Body of pancreas (tissue), 4 donors: ENCODE results near the gene ST3GAL3.

Experiments used
- CTCF ChIP-seq, 7 experiments: fragments of 450-650 bp in 4 of 7; fragments of 200-600 bp in 3 of 7; sonication (generic) in 3 of 7; IDR thresholded peaks; one replicate each; pipeline ENCODE4 v1.5.1; 2016 to 2019; ENCODE audit warnings: antibody characterized with exemption in 7 of 7
- POLR2A ChIP-seq, 3 donors: fragments of 450-650 bp; IDR thresholded peaks; one replicate each; pipeline ENCODE4 v1.6.1; 2016; ENCODE audit warnings: antibody characterized with exemption in 3 of 3, mild to moderate bottlenecking in 2 of 3

- TF ChIP-seq POLR2A (IDR thresholded peaks at IDR 0.05) (no peak), CTCF (IDR thresholded peaks at IDR 0.05) (no peak)
Observed at GRCh38 chr1:43976890-43977289, 269.6 kb downstream of the ST3GAL3 start.
